Natural killer cell (primary cell): Measurements from ENCODE around the gene CACNB4. TPM values are rescaled to one million over a fixed set of nuclear protein-coding genes. Genes with fewer than 3 reads are reported as not detected.
"Not testable (repeated sequence)": the region's sequence is repeated elsewhere in the genome, so short reads cannot be mapped to it uniquely, and the experiment has no call there.

Experiments
- ATAC-seq, 3 donors: fragments of 150-1000 bp in 2 of 3; fragments of 200-7000 bp in 1 of 3; cut with Tn5 transposase; 1 replicate in 1 of 3; 2 replicates in 2 of 3; pipeline ENCODE4 v1.10.0; 2021; ENCODE audit warnings: mild to moderate bottlenecking in 2 of 3, moderate library complexity in 2 of 3
- DNase-seq, 2 donors: peaks; one replicate each; pipeline versions ENCODE4 v3.0.0 to v3.0.0-alpha.2; 2013 to 2021; ENCODE audit warnings: mixed read lengths in 1 of 2
- H3K27ac ChIP-seq: one replicate; pipeline ENCODE4 v1.5.1; 2013; ENCODE audit warnings: mild to moderate bottlenecking, low read length
- H3K27me3 ChIP-seq: one replicate; pipeline ENCODE4 v1.6.1; 2013; ENCODE audit warnings: low read length; ENCODE audit not compliant: control insufficient read depth, insufficient read depth
- H3K36me3 ChIP-seq: one replicate; pipeline ENCODE4 v1.6.1; 2013; ENCODE audit warnings: low read length; ENCODE audit not compliant: control insufficient read depth, insufficient read depth
- H3K4me1 ChIP-seq: one replicate; pipeline ENCODE4 v1.6.1; 2013; ENCODE audit warnings: low read length; ENCODE audit not compliant: control insufficient read depth, insufficient read depth
- H3K4me3 ChIP-seq: one replicate; pipeline ENCODE4 v1.5.1; 2013; ENCODE audit warnings: low read length
- H3K9me3 ChIP-seq: one replicate; pipeline ENCODE4 v1.6.1; 2013; ENCODE audit warnings: low read length; ENCODE audit not compliant: control insufficient read depth, insufficient read depth
- H3K27ac Mint-ChIP-seq, 2 donors: one replicate each; pipeline ENCODE4 v1.8.0; 2022; ENCODE audit warnings: mild to moderate bottlenecking in 2 of 2, mixed read lengths in 2 of 2, moderate library complexity in 1 of 2
- H3K27me3 Mint-ChIP-seq, 2 donors: one replicate each; pipeline ENCODE4 v1.8.0; 2022; ENCODE audit warnings: low read depth in 2 of 2, mixed read lengths in 2 of 2
- H3K36me3 Mint-ChIP-seq: one replicate; pipeline ENCODE4 v1.8.0; 2022; ENCODE audit warnings: mixed read lengths
- H3K4me1 Mint-ChIP-seq, 2 donors: one replicate each; pipeline ENCODE4 v1.8.0; 2022; ENCODE audit warnings: mixed read lengths in 2 of 2
- H3K4me3 Mint-ChIP-seq: one replicate; pipeline ENCODE4 v1.8.0; 2022; ENCODE audit warnings: mild to moderate bottlenecking, moderate library complexity, mixed read lengths
- H3K9me3 Mint-ChIP-seq, 2 donors: one replicate each; pipeline ENCODE4 v1.8.0; 2022; ENCODE audit warnings: mixed read lengths in 2 of 2
- WGBS: methylation state at CpG from one replicate; pipeline ENCODE4 v1.1.7; 2013; ENCODE audit warnings: missing lambda C conversion rate; ENCODE audit not compliant: insufficient coverage; 5-methylcytosine and 5-hydroxymethylcytosine counted together
- intact Hi-C: fragments of 100-400 bp; cut with micrococcal nuclease; formaldehyde crosslinking; loops from one replicate; pipeline ENCODE4 v1.14.2; 2022
- total RNA-seq, 4 donors: library from RNA; stranded (reverse); fragments of 120-200 nt in 1 of 4; gene quantifications; one replicate each; pipeline versions ENCODE4 v1.2.3 to v1.2.4, GENCODE V29; 2013 to 2022
- TF ChIP-seq, protein P1 (sequence below): fragments of 200-600 bp; IDR thresholded peaks from one replicate; pipeline ENCODE4 v1.8.0; 2022; ENCODE audit warnings: antibody characterized with exemption

The CACNB4 gene
- total RNA-seq, 3 donors from 2014 or later (not counting 1 experiment from before 2014, with no cell fraction given) = 0.56 to 0.93 (median 0.73) TPM

DNA sequence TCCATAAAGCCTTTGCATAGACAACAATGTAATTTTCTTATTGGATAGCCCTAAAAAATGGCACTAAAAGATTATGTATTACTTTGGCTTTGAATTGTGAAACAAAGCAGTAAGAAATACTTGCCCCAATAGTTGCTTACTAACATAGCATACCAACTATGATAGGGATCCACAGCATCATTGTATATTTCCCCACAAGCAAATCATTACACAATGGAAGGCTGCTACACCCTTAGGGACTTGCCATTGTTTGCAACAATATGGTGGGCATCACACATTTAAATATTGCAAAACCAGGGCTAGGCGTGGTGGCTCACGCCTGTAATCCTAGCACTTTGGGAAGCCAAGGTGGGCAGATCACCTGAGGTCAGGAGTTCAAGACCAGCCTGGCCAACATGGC, 74.4 kb downstream of the CACNB4 start:
- no peak overlapping the region for H3K27ac ChIP-seq
- Mint-ChIP-seq H3K4me1 (peaks cover 11 to 12% of the 10 kb centered on the region in 2 donors), H3K27me3 (peaks cover 7 to 13% of the 10 kb centered on the region in 2 donors), H3K27ac (no peak overlapping the region), H3K4me3 (no peak overlapping the region), H3K9me3 (no peaks in the 10 kb centered on the region), H3K36me3 (no peaks in the 10 kb centered on the region)
- TF ChIP-seq, protein P1, sequence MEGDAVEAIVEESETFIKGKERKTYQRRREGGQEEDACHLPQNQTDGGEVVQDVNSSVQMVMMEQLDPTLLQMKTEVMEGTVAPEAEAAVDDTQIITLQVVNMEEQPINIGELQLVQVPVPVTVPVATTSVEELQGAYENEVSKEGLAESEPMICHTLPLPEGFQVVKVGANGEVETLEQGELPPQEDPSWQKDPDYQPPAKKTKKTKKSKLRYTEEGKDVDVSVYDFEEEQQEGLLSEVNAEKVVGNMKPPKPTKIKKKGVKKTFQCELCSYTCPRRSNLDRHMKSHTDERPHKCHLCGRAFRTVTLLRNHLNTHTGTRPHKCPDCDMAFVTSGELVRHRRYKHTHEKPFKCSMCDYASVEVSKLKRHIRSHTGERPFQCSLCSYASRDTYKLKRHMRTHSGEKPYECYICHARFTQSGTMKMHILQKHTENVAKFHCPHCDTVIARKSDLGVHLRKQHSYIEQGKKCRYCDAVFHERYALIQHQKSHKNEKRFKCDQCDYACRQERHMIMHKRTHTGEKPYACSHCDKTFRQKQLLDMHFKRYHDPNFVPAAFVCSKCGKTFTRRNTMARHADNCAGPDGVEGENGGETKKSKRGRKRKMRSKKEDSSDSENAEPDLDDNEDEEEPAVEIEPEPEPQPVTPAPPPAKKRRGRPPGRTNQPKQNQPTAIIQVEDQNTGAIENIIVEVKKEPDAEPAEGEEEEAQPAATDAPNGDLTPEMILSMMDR = no peak
- ATAC-seq (no peak), DNase-seq (no peak)
- no peaks in the 10 kb centered on the region for H3K9me3 ChIP-seq
- no peaks in the 10 kb centered on the region for H3K4me1 ChIP-seq
- no peaks in the 10 kb centered on the region for H3K36me3 ChIP-seq
- WGBS = 88% methylated on average over 2 of the region's 2 CpGs
- H3K27me3 ChIP-seq = no peaks in the 10 kb centered on the region
- intact Hi-C loops = no loop called here
- H3K4me3 ChIP-seq = no peak overlapping the region

GRCh38 chr2:152022090-152022489, 76.8 kb downstream of the CACNB4 start:
- ATAC-seq (no peak), DNase-seq (no peak)
- no peak overlapping the region for H3K4me3 ChIP-seq
- peaks cover 11 to 12% of the 10 kb centered on the region in 2 donors for H3K4me1 Mint-ChIP-seq
- H3K36me3 Mint-ChIP-seq = no peaks in the 10 kb centered on the region
- H3K27me3 Mint-ChIP-seq = peaks cover 7 to 16% of the 10 kb centered on the region in 2 donors
- H3K4me3 Mint-ChIP-seq = no peak overlapping the region
- H3K4me1 ChIP-seq = no peaks in the 10 kb centered on the region
- intact Hi-C loops = no loop called here
- WGBS = 90% methylated on average over 2 of the region's 3 CpGs
- H3K27ac ChIP-seq = no peak overlapping the region
- TF ChIP-seq, protein P1 = no peak
- H3K9me3 Mint-ChIP-seq = no peaks in the 10 kb centered on the region
- H3K27me3 ChIP-seq = no peaks in the 10 kb centered on the region
- H3K9me3 ChIP-seq = no peaks in the 10 kb centered on the region
- no peaks in the 10 kb centered on the region for H3K36me3 ChIP-seq
- no peak overlapping the region for H3K27ac Mint-ChIP-seq

DNA sequence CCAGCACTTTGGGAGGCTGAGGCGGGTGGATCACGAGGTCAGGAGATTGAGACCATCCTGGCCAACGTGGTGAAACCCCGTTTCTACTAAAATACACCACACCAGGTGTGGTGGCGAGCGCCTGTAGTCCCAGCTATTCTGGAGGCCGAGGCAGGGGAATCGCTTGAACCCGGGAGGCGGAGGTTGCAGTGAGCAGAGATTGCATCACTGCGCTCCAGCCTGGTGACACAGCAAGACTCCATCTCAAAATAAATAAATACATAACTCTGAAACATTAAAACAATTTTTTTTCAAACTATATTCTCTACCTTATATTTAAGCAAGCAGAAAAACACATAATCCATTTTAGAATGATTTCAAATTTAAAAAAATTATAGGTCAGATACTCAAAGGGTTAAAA, 77.8 kb downstream of the CACNB4 start:
- intact Hi-C loops, H3K27ac ChIP-seq, H3K36me3 Mint-ChIP-seq, DNase-seq, H3K9me3 ChIP-seq, H3K9me3 Mint-ChIP-seq, H3K4me3 ChIP-seq, H3K36me3 ChIP-seq, H3K4me1 Mint-ChIP-seq, H3K27ac Mint-ChIP-seq, ATAC-seq, H3K27me3 ChIP-seq, H3K4me3 Mint-ChIP-seq, H3K4me1 ChIP-seq: not testable (repeated sequence)
- 92% methylated on average over 11 of the region's 11 CpGs for WGBS
- peaks cover 7 to 16% of the 10 kb centered on the region in 2 donors for H3K27me3 Mint-ChIP-seq

- Histone ChIP-seq H3K4me3 (no peak overlapping the region), H3K4me1 (no peaks in the 10 kb centered on the region), H3K9me3 (no peaks in the 10 kb centered on the region), H3K27me3 (no peaks in the 10 kb centered on the region), H3K27ac (no peak overlapping the region), H3K36me3 (no peaks in the 10 kb centered on the region)
- Mint-ChIP-seq H3K4me1 (no peaks in the 10 kb centered on the region), H3K4me3 (no peak overlapping the region), H3K9me3 (no peaks in the 10 kb centered on the region), H3K27ac (no peak overlapping the region), H3K27me3 (peaks cover 7 to 16% of the 10 kb centered on the region in 2 donors), H3K36me3 (no peaks in the 10 kb centered on the region)
- TF ChIP-seq, protein P1 = no peak
- DNase-seq (no peak), ATAC-seq (no peak)
- intact Hi-C loops = no loop called here
Measured at GRCh38 chr2:152019732-152020131, 79.1 kb downstream of the CACNB4 start.
